Esophagus squamous epithelium (tissue), 4 donors: ENCODE results near the gene NGFR.

Source experiments
- CTCF ChIP-seq, 6 experiments: fragments of 450-650 bp in 4 of 6; fragments of 200-600 bp in 2 of 6; sonication (generic) in 2 of 6; IDR thresholded peaks; one replicate each; pipeline ENCODE4 v1.5.1; 2016 to 2019; ENCODE audit warnings: antibody characterized with exemption in 6 of 6, mild to moderate bottlenecking in 4 of 6, moderate library complexity in 4 of 6
- POLR2A ChIP-seq, 4 donors: fragments of 450-650 bp; IDR thresholded peaks; one replicate each; pipeline ENCODE4 v1.6.1; 2017; ENCODE audit warnings: antibody characterized with exemption in 4 of 4, mild to moderate bottlenecking in 4 of 4, moderate library complexity in 3 of 4

DNA sequence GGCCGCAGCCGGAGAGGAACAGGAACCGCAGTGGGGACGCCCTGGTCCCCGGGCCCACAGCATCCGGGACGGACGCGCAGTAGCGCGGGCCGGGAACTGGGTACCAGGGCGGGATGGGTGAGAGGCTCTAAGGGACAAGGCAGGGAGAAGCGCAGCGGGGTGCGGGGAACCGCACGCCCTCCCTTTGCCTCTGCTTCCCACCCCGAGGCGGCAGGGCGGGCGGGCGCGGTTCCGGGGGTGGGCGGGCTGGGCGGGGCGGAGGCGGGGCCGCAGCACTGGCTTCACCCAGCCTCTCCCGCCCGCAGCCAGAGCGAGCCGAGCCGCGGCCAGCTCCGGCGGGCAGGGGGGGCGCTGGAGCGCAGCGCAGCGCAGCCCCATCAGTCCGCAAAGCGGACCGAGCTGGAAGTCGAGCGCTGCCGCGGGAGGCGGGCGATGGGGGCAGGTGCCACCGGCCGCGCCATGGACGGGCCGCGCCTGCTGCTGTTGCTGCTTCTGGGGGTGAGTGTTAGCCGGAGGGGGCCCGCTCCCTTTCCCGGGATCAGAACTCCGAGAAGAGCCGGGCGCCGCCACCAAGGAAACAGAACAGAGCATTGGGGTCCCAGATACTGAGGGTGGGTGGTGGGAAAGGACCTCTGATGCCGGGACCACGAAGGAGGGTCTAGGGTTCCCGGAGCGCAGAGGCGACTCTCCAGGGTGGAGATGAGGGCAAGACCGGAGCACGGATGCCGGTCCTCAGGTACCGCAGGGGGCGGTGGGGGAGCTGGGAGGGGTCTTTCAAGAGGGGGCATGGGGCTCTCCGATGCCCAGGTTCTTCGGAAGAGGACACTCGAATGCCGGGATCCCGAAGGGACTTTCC lies at the start of gene NGFR:
- no peak for TF ChIP-seq CTCF (IDR thresholded peaks at IDR 0.05)
- peak in 1 of 4 donors; percentile 70 for TF ChIP-seq POLR2A (IDR thresholded peaks at IDR 0.05)
